Stimulated activated CD4-positive, alpha-beta T cell treated with anti-CD3 and anti-CD28 coated beads, TNF-alpha, amount 100 ng/mL, for 48 hours (primary cell): Measurements from ENCODE around the gene TTC22.
"Not testable (repeated sequence)": the region's sequence is repeated elsewhere in the genome, so short reads cannot be mapped to it uniquely, and the experiment has no call there.

Experiments
- DNase-seq, 3 donors: peaks; one replicate each; pipeline ENCODE4 v3.0.0-alpha.2; 2020; ENCODE audit warnings: low read depth in 3 of 3

Gene TTC22

DNA sequence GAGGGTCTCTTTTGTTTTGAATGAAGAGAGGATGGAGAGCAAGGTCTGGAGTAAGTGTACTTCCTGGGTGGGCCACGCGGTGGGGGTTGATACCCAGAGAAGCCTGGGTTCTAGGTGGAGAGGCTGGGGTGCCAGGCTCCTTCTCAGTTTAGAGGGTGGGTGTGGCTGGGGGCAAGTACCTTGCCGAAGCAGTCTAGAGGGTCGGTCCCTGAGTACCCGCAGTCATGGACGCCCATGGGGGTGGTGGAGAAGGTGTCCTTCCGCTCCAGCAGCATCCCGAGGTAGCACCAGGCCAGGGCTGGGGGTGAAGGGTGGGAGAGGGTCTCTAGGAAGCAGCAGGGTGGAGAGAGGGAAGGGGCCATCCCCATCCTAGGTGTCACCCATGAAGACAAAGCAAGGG lies 14.3 kb downstream of the TTC22 start:
- DNase-seq = no peak

DNA sequence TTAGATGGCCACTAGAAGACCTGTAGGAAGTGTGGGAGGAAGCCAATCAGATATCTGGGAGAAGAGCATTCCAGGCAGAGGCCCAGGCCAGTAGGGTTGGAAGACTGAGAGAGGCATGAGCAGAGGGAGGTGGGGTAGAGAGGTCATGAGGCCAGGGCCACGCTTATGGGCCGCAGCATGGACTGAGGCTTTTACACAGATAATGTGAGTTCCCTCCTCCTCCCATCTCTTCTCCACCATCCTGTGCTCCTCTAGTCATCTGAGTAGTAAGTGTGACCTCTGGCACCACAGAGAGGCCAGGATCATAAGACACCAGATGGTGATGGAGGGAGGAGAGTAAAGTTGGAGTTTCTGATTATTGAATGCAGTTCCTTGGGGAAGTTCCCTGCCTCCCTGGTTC lies 17.1 kb downstream of the TTC22 start:
- DNase-seq = no peak

DNA sequence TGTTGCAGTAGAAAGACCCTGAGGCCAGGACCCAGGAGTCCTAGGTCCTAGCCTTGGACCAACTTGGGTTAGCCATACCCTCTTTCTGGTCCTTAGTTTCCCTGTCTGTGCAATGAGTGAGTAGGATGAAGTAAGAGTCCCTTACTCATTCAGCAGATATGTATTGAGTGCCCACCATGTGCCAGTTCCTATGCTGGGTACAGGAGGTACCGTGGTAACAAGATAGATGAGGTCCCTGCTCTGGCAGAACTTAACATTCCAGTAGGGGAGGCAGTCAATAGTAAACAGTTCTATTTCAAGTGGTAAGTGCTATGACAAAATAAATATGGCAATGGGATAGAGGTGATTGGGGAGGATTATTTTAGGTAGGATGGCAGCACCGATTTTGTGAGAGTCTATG lies 18.5 kb downstream of the TTC22 start:
- no peak for DNase-seq

- DNase-seq = no peak
Observed at GRCh38 chr1:54782156-54782555, 19.0 kb downstream of the TTC22 start.

- no peak for DNase-seq
Observed at GRCh38 chr1:54781023-54781723, 19.9 kb downstream of the TTC22 start.

DNA sequence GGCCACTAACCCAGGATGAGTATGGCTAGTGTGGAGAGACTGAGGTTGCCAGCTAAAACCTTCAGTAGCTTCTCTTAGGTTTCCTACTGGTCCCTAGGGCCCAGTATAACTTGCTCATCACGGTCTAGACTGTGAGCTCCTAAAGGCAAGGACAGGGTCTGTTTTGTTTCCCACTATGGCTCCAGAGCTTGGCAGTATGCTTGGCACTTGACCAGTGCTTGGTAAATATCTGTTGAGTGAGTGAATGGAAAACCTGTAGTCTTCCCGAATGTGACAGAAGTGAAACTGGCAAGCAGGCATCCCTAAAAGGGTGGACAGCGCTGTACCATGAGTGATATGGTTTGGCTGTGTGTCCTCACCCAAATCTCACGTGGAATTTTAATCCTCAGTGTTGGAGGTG lies 23.7 kb downstream of the TTC22 start:
- no peak for DNase-seq

DNA sequence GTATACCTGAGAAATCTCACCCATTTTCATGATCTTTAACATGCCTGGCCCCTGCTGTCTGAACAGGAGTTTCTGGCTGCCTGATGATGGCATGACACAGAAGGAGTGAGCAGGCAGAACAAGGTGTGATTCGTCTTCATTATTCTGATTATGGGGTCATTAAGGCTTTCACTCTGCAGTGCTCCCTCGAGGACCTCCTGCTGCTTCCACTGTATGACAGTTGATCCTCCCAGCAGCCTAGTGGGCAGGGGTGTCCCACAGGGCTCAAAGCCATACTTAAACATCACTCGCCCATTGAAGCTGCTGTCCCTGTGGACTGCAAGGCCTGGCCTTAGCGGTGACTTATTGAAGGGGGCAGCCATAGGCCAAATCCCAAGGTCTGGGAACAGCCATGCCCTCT lies 24.1 kb downstream of the TTC22 start:
- DNase-seq = no peak

GRCh38 chr1:54775828-54776721 lies 25.0 kb downstream of the TTC22 start:
- not testable (repeated sequence) for DNase-seq

DNA sequence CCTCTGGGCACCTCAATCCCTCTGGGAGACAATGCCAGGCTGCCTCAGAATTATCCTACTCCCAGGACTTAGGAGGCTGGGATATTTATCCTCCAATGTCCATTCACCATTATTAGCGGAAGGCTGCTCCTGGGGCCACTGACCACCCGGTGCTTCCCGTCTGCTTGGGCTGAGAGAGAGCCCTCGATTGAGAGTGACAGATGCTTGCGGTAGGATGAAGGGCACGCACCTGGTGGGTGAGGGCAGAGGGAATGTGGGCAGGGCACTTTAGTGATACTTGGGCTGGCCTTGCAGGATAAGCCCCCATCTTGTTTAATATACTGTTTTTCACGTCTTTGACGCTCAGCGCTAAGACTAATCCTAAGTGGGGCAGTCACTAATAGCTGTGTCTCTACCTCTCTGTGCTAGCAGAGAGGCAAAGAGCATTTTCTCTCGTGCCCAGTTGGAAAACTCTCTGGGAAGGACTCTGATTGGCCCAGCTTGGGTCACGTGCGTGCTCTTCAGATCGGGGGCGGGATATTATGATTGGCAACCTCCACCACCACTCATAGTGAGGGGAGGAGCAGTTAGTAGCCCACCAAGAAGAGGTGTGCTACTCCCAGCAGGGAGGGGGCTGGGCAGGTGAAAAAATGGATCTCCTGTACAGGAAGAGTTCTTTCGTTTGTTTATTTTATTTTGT lies 26.2 kb downstream of the TTC22 start:
- no peak for DNase-seq

DNA sequence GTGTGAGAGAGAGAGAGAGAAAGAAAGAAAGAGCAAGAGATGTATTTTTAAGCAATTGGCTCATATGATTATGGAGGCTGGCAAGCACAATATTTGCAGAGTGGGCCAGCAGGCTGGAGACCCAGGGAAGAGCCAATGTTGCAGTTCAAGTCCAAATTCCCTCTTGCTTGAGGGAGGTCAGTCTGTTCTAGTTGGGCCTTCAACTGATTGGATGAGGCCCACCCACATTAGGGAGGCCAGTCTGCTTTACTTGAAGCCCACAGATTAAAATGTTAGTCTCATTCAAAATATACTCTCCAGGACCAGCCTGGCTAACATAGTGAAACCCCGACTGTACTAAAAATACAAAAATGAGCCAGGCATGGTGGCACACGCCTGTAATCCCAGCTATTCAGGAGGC lies 28.2 kb downstream of the TTC22 start:
- no peak for DNase-seq

GRCh38 chr1:54768093-54768492 lies 33.0 kb downstream of the TTC22 start:
- DNase-seq = no peak

- DNase-seq = no peak
Observed at GRCh38 chr1:54767526-54767925, 33.6 kb downstream of the TTC22 start.

- DNase-seq = no peak
Observed at GRCh38 chr1:54766726-54767125, 34.4 kb downstream of the TTC22 start.

GRCh38 chr1:54764922-54765561 lies 36.1 kb downstream of the TTC22 start:
- no peak for DNase-seq

GRCh38 chr1:54764133-54764921 lies 36.8 kb downstream of the TTC22 start, which contains the start of gene PARS2:
TSS of gene PARS2 (minus strand) at chr1:54764523. CDS start at chr1:54759161, 5,362 bp downstream.
- peak; percentile 93 to 97 (median 95) for DNase-seq

DNA sequence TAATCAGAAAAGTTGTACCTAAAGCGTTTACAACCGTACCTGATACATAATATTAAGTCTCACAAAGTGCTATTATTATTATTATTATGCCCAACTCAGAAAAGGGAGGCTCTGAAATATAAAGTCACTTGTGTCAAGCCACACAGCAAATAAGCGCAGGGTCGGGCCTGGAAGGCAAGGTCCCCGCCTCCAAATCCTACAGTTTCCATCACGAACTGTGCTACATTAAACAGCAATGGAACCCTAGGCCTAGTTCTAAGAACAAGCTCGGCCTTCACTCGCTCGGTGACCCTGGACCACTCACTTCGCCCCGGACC lies 37.3 kb downstream of the TTC22 start:
- DNase-seq = peak in 1 of 3 donors; percentile 10

DNA sequence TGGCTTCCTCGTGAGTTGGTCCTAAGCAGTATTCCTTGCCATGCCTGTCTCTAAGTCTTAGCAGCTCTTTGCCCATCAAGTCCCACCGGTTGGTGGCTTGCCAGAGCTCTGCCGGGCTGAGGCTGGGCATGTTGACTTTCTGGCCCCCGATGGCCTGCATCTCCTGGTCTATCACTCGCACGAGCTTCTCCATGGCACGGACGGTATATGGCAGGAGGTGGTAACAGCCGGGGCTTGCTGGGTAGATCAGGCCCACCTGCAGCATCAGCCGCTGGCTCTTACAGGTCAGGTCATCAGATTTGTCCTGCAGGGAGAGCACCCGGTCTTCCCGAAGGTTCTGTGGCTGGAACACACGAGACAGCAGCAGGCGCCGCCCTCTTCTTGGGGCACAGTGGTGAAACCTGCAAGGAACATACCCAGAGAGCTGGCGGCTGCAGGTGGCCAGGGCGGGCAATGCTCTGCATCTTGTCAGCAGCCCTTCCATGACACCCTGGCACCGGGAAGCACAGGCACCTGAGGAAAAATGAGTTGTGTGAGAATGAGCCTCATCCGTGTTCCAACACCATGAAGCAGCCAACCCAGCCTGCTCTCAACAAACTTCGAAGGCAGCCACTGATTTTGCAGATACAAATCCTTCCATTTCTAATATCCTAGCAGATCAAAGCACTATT lies 42.3 kb downstream of the TTC22 start:
- DNase-seq = no peak

DNA sequence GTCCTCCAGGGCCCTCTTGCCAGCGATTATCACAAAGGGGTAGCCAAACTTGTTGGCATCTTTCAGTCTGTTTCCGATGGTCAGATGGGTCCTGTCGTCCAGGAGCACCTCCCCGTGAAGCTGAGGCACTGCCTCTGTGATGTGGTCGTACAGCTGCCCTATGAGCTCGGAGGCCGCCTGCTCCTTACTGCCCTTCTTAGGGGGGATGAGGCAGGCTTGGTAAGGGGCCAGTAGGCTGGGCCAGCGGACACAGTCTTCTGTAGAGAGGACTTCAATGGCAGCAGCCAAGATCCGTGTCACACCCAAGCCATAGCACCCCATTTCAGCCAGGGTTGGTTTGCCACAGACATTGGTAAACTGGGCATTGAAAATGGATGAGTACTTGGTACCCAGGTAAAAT lies 43.3 kb downstream of the TTC22 start:
- DNase-seq = no peak

DNA sequence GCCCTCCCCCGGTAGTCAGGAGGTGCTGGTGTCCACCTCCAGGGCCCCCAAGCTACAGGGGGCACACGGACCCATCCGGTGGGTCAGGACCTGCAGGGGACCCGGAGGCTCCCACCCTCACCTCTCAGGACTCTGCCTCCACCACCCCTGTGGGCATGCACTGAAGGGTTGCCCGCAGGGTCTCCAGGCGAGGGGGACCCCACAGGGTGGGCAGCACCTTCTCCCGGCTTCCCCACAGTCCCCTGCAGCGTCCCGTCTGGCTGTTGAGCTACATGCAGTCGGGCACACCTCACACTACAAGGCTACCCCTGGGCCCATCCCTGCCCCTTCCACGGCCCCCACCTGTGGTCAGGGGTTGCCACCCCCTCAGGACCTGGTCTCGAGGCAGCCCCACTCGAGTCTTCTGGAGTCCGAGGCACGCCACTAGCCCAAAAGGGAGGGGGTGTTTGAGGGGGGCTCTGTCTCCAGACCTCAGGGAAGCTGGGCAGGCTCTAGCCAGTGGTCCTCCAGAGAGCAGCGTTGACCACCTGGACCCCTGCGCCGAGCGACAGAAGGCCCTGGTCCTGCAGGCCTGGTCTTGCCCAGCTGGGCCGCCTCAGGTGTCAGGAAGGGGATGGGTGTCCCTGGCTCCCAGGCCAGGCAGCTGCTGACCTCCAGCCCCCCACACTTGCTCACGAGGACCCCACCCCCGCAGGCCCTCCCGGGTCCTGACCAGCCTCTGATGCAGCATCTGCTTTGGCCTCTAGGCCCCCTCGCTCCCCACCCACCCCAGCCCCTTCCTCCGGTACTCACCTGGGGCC lies 46.4 kb downstream of the TTC22 start:
- no peak for DNase-seq

- no peak for DNase-seq
Observed at GRCh38 chr1:54754045-54754444, 47.1 kb downstream of the TTC22 start.
